Tracheal epithelial cell (primary cell): ENCODE measurements around the gene EXOC1. TPM values are rescaled to one million over a fixed set of nuclear protein-coding genes. Genes with fewer than 3 reads are reported as not detected.

Experiments used
- total RNA-seq: library from RNA; depleted of rRNA; stranded (reverse); fragments of >200 nt; gene quantifications from 2 replicates; pipeline ENCODE4 v1.2.1, GENCODE V29; 2014

Gene EXOC1
- 37.4 and 50.5 TPM in 2 replicates for total RNA-seq

GRCh38 chr4:55853484-55854046 lies at the start of gene EXOC1:
Gene EXOC1 (plus strand): TSS chr4:55853648. CDS start chr4:55858324, 4,676 bp downstream.

GRCh38 chr4:55819634-55820033 lies 33.8 kb upstream of the EXOC1 start, which contains the start of gene EXOC1L:
Gene EXOC1L (plus strand): TSS chr4:55819790. CDS start chr4:55820027, 237 bp downstream.

GRCh38 chr4:55948726-55949481 lies 95.5 kb downstream of the EXOC1 start, which contains the start of gene CEP135:
Gene CEP135 (plus strand): TSS chr4:55948945. CDS start chr4:55952131, 3,186 bp downstream.

Other genes with a start within 250 kb of the EXOC1 start
- gene NMU, start 217.3 kb upstream of the EXOC1 start, total RNA-seq: 4.6 and 7.9 TPM in 2 replicates
- gene EXOC1L, start 33.9 kb upstream of the EXOC1 start, total RNA-seq: not detected in 2 replicates
- gene CEP135, start 95.3 kb downstream of the EXOC1 start, total RNA-seq: 1.7 and 4.8 TPM in 2 replicates